ENCODE data around the gene MRO. TPM values are rescaled to one million over a fixed set of nuclear protein-coding genes. Genes with fewer than 3 reads are reported as not detected.

MRO gene
- 0.28 and 0.39 TPM in 2 replicates for polyA plus RNA-seq (2011; rRNA removed)
- 0.12 and 0.17 TPM in 2 replicates for polyA plus RNA-seq (2012; cell fraction: cytosol; rRNA removed)
- 0.07 TPM in 2 replicates for polyA plus RNA-seq (2012; cell fraction: nucleus; rRNA removed)
- 0.31 to 0.46 TPM (median 0.45 TPM) in 3 replicates for polyA plus RNA-seq (2017; fragmentation: RNase III; extraction: RNeasy Plus Mini Kit Qiagen cat#74134 plus additional on column Dnase treatment)
- polyA minus RNA-seq (2011; rRNA and poly(A)+ RNA removed), result 0.12 and 0.15 TPM in 2 replicates

- Histone ChIP-seq H3K9me3 (no peaks in the 10 kb centered on the region), H3K27ac (peak within 1 kb of the TSS; percentile 70 to 77), H3K4me2 (peak within 1 kb of the TSS; percentile 96), H3K4me3 (peak within 1 kb of the TSS; percentile 47), H3K4me1 (peaks cover 10% of the 10 kb centered on the region; the same call in 2 of the 3 replicates)
- TF ChIP-seq BCL3 (IDR thresholded peaks at IDR 0.05) (no peak), MAX (IDR thresholded peaks at IDR 0.05) (no peak; the same call in 1 of the 2 replicates), HMGXB4 (CRISPR knock-in tag; IDR thresholded peaks at IDR 0.05; ENCODE audit: borderline replicate concordance) (no peak), MAZ (IDR thresholded peaks at IDR 0.05; ENCODE audit: borderline replicate concordance, low read depth, low read length) (no peak), KDM5A (IDR thresholded peaks at IDR 0.05) (no peak), KDM1A (IDR thresholded peaks at IDR 0.05; ENCODE audit: low read depth) (no peak), CHD4 (IDR thresholded peaks at IDR 0.05; ENCODE audit: borderline replicate concordance) (no peak), JUN (IDR thresholded peaks at IDR 0.05) (no peak), USF2 (IDR thresholded peaks at IDR 0.05) (no peak), NR3C1 (IDR thresholded peaks at IDR 0.05) (no peak), BHLHE40 (IDR thresholded peaks at IDR 0.05; ENCODE audit: low read depth, low read length) (no peak), FOXS1 (CRISPR knock-in tag; IDR thresholded peaks at IDR 0.05) (no peak), RARB (CRISPR knock-in tag; IDR thresholded peaks at IDR 0.05) (no peak), CTCF (IDR thresholded peaks at IDR 0.05) (peak; percentile 79), SMC3 (IDR thresholded peaks at IDR 0.05) (peak; percentile 95), RAD21 (conservative IDR thresholded peaks at IDR 0.05 in 1 of 2, IDR thresholded peaks at IDR 0.05 in 1 of 2) (peak; percentile 95 to 97), JUNB (IDR thresholded peaks at IDR 0.05) (no peak), RNF2 (IDR thresholded peaks at IDR 0.05; ENCODE audit: borderline replicate concordance, low read depth) (no peak), ESRRA (IDR thresholded peaks at IDR 0.05; ENCODE audit: borderline replicate concordance, low read length) (no peak), RFX5 (IDR thresholded peaks at IDR 0.05) (no peak), PBX3 (IDR thresholded peaks at IDR 0.05) (no peak), FOSB (CRISPR knock-in tag; IDR thresholded peaks at IDR 0.05) (no peak)
- ChIA-PET CTCF (interaction anchor here (0.6 to 3.2 kb wide), 32 partner anchors 9 to 655 kb away, joined by 3 to 30 read pairs (median 4); partner anchors contain the start of genes ELAC1, ME2 and SMAD4), POLR2A (interaction anchor here (1.6 kb wide), 1 partner anchor 59 kb away, joined by 3 read pairs; the partner anchor contains the start of gene ME2)
- no peak for FAIRE-seq
- peak; percentile 97 to 99 for ATAC-seq
- WGBS (ENCODE audit: missing lambda C conversion rate), result 6% methylated on average over 22 of the region's 24 CpGs
- DNase-seq (ENCODE audit: low read depth in 1 of 2, low spot score in 1 of 2), result peak; percentile 59 to 75
Observed at GRCh38 chr18:50819728-50820378, at the start of gene MRO. MRO (minus strand) TSS chr18:50820016; CDS start chr18:50809400, 10,616 bp downstream.

Measured in A549 (cell line).